K562 (cell line): ENCODE measurements around the gene GJC2. TPM values are rescaled to one million over a fixed set of nuclear protein-coding genes. Genes with fewer than 3 reads are reported as not detected.

Experiments
- ATAC-seq: fragments of 200-7000 bp; cut with Tn5 transposase; 3 replicates; pipeline ENCODE4 v1.9.1; 2020; ENCODE audit warnings: moderate library complexity
- Bru-seq: library from RNA; stranded (reverse); fragments of 400-500 nt; gene quantifications from one replicate; lab custom pipeline; 2021; lab: Mats Ljungman, UMichigan
- BruChase-seq, 2 experiments: library from RNA; stranded (reverse); fragments of 400-500 nt; gene quantifications; one replicate each; lab custom pipeline; 2021; lab: Mats Ljungman, UMichigan
- BruUV-seq: library from RNA; stranded (reverse); fragments of 400-500 nt; replicated peaks from 2 replicates; lab custom pipeline; 2021; lab: Mats Ljungman, UMichigan
- CTCF ChIA-PET: fragments of 300-600 bp; formaldehyde crosslinking; extraction: SDS; loops from one replicate; lab custom pipeline; 2021; ENCODE audit warnings: low intra/inter-chr PET ratio; lab: Yijun Ruan, JAX
- POLR2A ChIA-PET: fragments of 300-600, 350-650 bp; sonication (Branson Sonifier 250); formaldehyde crosslinking; extraction: SDS; loops from one replicate; lab custom pipeline; 2021; ENCODE audit warnings: antibody characterized with exemption, inconsistent platforms; lab: Yijun Ruan, JAX
- DNase-seq, 4 experiments: peaks; one replicate each; pipeline versions ENCODE4 v3.0.0 to v3.0.0-alpha.2; 2011 to 2018; ENCODE audit warnings: low spot score in 3 of 4, mixed read lengths in 3 of 4; ENCODE audit errors: extremely low read depth in 1 of 4
- FAIRE-seq: peaks from 2 replicates; lab custom pipeline; 2011; peaks lifted over from hg19 to GRCh38; lab: Jason Lieb, UNC
- H2AFZ ChIP-seq: 2 replicates; pipeline ENCODE4 v1.6.0; 2011; ENCODE audit warnings: low read depth, low read length, control low read depth, inconsistent platforms
- H3K27ac ChIP-seq: fragments of 200-600 bp; 3 replicates; pipeline ENCODE4 v1.8.0; 2011; ENCODE audit warnings: low read depth, mild to moderate bottlenecking, control low read depth, inconsistent platforms, low read length, moderate library complexity, mixed read lengths; ENCODE audit errors: extremely low read depth
- H3K27me3 ChIP-seq, 2 experiments: fragments of 300-600 bp in 1 of 2; 2 replicates in 1 of 2; 3 replicates in 1 of 2; pipeline versions ENCODE4 v1.6.0 to v1.8.0; 2011; ENCODE audit warnings: inconsistent platforms in 2 of 2, low read length in 2 of 2, mild to moderate bottlenecking in 1 of 2, mixed read lengths in 1 of 2, moderate library complexity in 1 of 2; ENCODE audit not compliant: control insufficient read depth in 2 of 2, insufficient read depth in 2 of 2
- H3K36me3 ChIP-seq: fragments of 300-600 bp; 3 replicates; pipeline ENCODE4 v1.8.0; 2011; ENCODE audit warnings: mild to moderate bottlenecking, low read length, inconsistent platforms; ENCODE audit not compliant: control insufficient read depth, insufficient read depth
- H3K4me1 ChIP-seq, 2 experiments: fragments of 200-600 bp in 1 of 2; replicated peaks in 1 of 2; 2 replicates in 1 of 2; 3 replicates in 1 of 2; pipeline versions ENCODE4 v1.5.1 to v1.8.0; 2011; ENCODE audit warnings: inconsistent platforms in 2 of 2, low read length in 2 of 2, mild to moderate bottlenecking in 1 of 2, mixed read lengths in 1 of 2, moderate library complexity in 1 of 2; ENCODE audit not compliant: control insufficient read depth in 2 of 2, insufficient read depth in 2 of 2
- H3K4me2 ChIP-seq: 2 replicates; pipeline ENCODE4 v1.6.1; 2011; ENCODE audit warnings: low read length, control low read depth, inconsistent platforms, mixed read lengths; ENCODE audit not compliant: insufficient read depth
- H3K4me3 ChIP-seq: fragments of 200-600 bp; sonication (generic), shearing (Covaris generic); 2 replicates; pipeline ENCODE4 v1.5.1; 2016; ENCODE audit warnings: control low read depth, inconsistent platforms
- H3K79me2 ChIP-seq: fragments of 200-600 bp; 3 replicates; pipeline ENCODE4 v1.8.0; 2011; ENCODE audit warnings: low read length, inconsistent platforms; ENCODE audit not compliant: control insufficient read depth, insufficient read depth
- H3K9ac ChIP-seq, 2 experiments: 2 replicates each; pipeline versions ENCODE4 v1.6.0 to v1.6.1; 2011; ENCODE audit warnings: low read depth in 2 of 2, low read length in 2 of 2, control low read depth in 1 of 2, inconsistent platforms in 1 of 2, mild to moderate bottlenecking in 1 of 2, mixed read lengths in 1 of 2; ENCODE audit not compliant: insufficient read depth in 1 of 2
- H3K9me1 ChIP-seq: one replicate; pipeline ENCODE4 v1.6.0; 2011; ENCODE audit warnings: inconsistent platforms, mild to moderate bottlenecking, low read length, moderate library complexity; ENCODE audit not compliant: control insufficient read depth, insufficient read depth
- H3K9me3 ChIP-seq: replicated peaks from 2 replicates; pipeline ENCODE4 v1.5.1; 2011; ENCODE audit warnings: low read depth, low read length, inconsistent platforms; ENCODE audit not compliant: control insufficient read depth, insufficient read depth
- H4K20me1 ChIP-seq: replicated peaks from 2 replicates; pipeline ENCODE4 v1.6.1; 2011; ENCODE audit warnings: low read length, inconsistent platforms, mixed read lengths; ENCODE audit not compliant: control insufficient read depth, insufficient read depth
- DPF2 ChIP-seq: fragments of 450-650 bp; IDR thresholded peaks from 2 replicates; pipeline ENCODE4 v1.6.1; 2016
- GABPA ChIP-seq: fragments of 200-800 bp; sonication (Bioruptor generic); conservative IDR thresholded peaks from 2 replicates; pipeline ENCODE4 v1.6.1; 2016; ENCODE audit warnings: low read depth, missing genetic modification characterization, missing compliant biosample characterization
- MAZ ChIP-seq, 2 experiments: fragments of 450-650 bp in 1 of 2; sonication (generic) in 1 of 2; formaldehyde crosslinking; IDR thresholded peaks in 1 of 2; conservative IDR thresholded peaks in 1 of 2; 2 replicates each; pipeline versions ENCODE4 v1.4.0 to v1.5.0; 2020; ENCODE audit warnings: mild to moderate bottlenecking in 1 of 2, missing genetic modification reagents in 1 of 2
- POLR2A ChIP-seq: fragments of 450-650 bp; conservative IDR thresholded peaks from 2 replicates; pipeline ENCODE4 v1.6.1; 2016
- RBBP5 ChIP-seq: fragments of 200-600 bp; sonication (generic); IDR thresholded peaks from 2 replicates; pipeline ENCODE4 v1.6.1; 2012; ENCODE audit warnings: borderline replicate concordance, mild to moderate bottlenecking, low read length, control low read depth, inconsistent platforms; ENCODE audit not compliant: insufficient read depth, poor library complexity, severe bottlenecking
- RBFOX2 ChIP-seq: fragments of 200-400 bp; formaldehyde crosslinking; IDR thresholded peaks from 2 replicates; pipeline ENCODE4 v1.6.1; 2017; ENCODE audit warnings: low read depth, mild to moderate bottlenecking, low read length, moderate library complexity
- SMAD4 ChIP-seq: fragments of 250-450 bp; sonication (Bioruptor Pico); conservative IDR thresholded peaks from 2 replicates; pipeline ENCODE4 v1.8.0; 2021; ENCODE audit warnings: inconsistent platforms, mild to moderate bottlenecking, moderate library complexity
- SUPT5H ChIP-seq: fragments of 450-650 bp; IDR thresholded peaks from 2 replicates; pipeline ENCODE4 v1.6.1; 2016
- ZBTB17 ChIP-seq: fragments of 450-650 bp; formaldehyde crosslinking; IDR thresholded peaks from 2 replicates; pipeline ENCODE4 v1.4.0; 2020; ENCODE audit warnings: mild to moderate bottlenecking
- WGBS: fragments of 100-300 bp; shearing (Covaris generic); methylation state at CpG from one replicate; pipeline ENCODE4 v1.1.6; 2016; ENCODE audit warnings: low coverage, mixed read lengths; ENCODE audit not compliant: insufficient coverage; ENCODE audit errors: missing lambda C conversion rate; 5-methylcytosine and 5-hydroxymethylcytosine counted together
- in situ Hi-C: fragments of 300-500 bp; cut with MboI; formaldehyde crosslinking; loops from 4 replicates; pipeline ENCODE4 v1.15.0; 2018; ENCODE audit warnings: inconsistent platforms, mixed read lengths
- intact Hi-C: fragments of 100-400 bp; cut with micrococcal nuclease; formaldehyde crosslinking; loops from 2 replicates; pipeline ENCODE4 v1.14.2; 2022
- long read RNA-seq, 3 experiments: library from polyadenylated mRNA in 2 of 3; library from RNA in 1 of 3; unstranded in 2 of 3; stranded (forward) in 1 of 3; transcript quantifications; one replicate each; pipeline ENCODE4 v2.0.0, GENCODE V29; 2019 to 2022
- polyA minus RNA-seq, 3 experiments: library from RNA; depleted of rRNA, polyadenylated mRNA; stranded (reverse); fragments of >200 nt; gene quantifications; 2 replicates each; pipeline ENCODE4 v1.2.3, GENCODE V29; 2011
- polyA plus RNA-seq, 8 experiments: library from polyadenylated mRNA; depleted of rRNA in 4 of 8; stranded (reverse) in 5 of 8; unstranded in 3 of 8; fragments of >200 nt; fragmentation: Nextera tagmentation in 2 of 8; fragmentation: Illumina TruSeq in 1 of 8; extraction: Ambion mirVana in 2 of 8; extraction: Trizol in 1 of 8; gene quantifications; 2 replicates each; pipeline versions ENCODE4 v1.2.1 to v1.2.3, GENCODE V29; 2011 to 2014; ENCODE audit warnings: inconsistent platforms in 1 of 8, missing spikeins in 1 of 8
- total RNA-seq, 7 experiments: library from RNA; depleted of rRNA in 6 of 7; stranded (reverse); fragments of >200 nt in 6 of 7; fragmentation: Illumina TruSeq in 2 of 7; extraction: Trizol in 2 of 7; gene quantifications; 2 replicates each; pipeline versions ENCODE4 v1.2.1 to v1.2.3, GENCODE V29; 2011 to 2021; ENCODE audit warnings: low replicate concordance in 1 of 7
- TF ChIP-seq, protein P1 (sequence below): conservative IDR thresholded peaks from 2 replicates; pipeline ENCODE4 v1.6.1; 2011; ENCODE audit warnings: low read depth, mild to moderate bottlenecking, low read length; ENCODE audit not compliant: control insufficient read depth
- TF ChIP-seq, protein P2 (sequence below), 2 experiments: IDR thresholded peaks; 2 replicates each; pipeline ENCODE4 v1.6.1; 2011; ENCODE audit warnings: borderline replicate concordance in 1 of 2, control low read depth in 1 of 2, low read depth in 1 of 2, low read length in 1 of 2, mild to moderate bottlenecking in 1 of 2, mixed read lengths in 1 of 2, moderate library complexity in 1 of 2; ENCODE audit not compliant: insufficient read depth in 1 of 2, insufficient read length in 1 of 2, poor library complexity in 1 of 2, severe bottlenecking in 1 of 2; ENCODE audit errors: extremely low read depth in 1 of 2

Gene GJC2
- 0.53 and 1.4 TPM in 2 replicates for total RNA-seq (2011; cell fraction: chromatin; rRNA removed; ENCODE audit: low replicate concordance)
- total RNA-seq (2011; cell fraction: nucleolus; rRNA removed) = 1.2 and 2.2 TPM in 2 replicates
- 0.59 and 0.69 TPM in 2 replicates for total RNA-seq (2011; cell fraction: nucleoplasm; rRNA removed)
- total RNA-seq (2014; rRNA removed) = 0.32 and 0.86 TPM in 2 replicates
- 0.11 and 0.16 TPM in 2 replicates for total RNA-seq (2014; rRNA removed; fragmentation: Illumina TruSeq; extraction: Trizol)
- total RNA-seq (2015; rRNA removed; fragmentation: Illumina TruSeq; extraction: Trizol) = 0.11 and 0.22 TPM in 2 replicates
- total RNA-seq (2021) = 0.62 and 0.69 TPM in 2 replicates
- 0.08 and 0.20 TPM in 2 replicates for polyA plus RNA-seq (2011; rRNA removed)
- polyA plus RNA-seq (2011; cell fraction: cytosol; rRNA removed) = 0.10 and 0.61 TPM in 2 replicates
- polyA plus RNA-seq (2011; cell fraction: nucleus; rRNA removed) = 0.29 and 1.1 TPM in 2 replicates
- polyA plus RNA-seq (2012) = 0.39 and 0.47 TPM in 2 replicates
- polyA plus RNA-seq (2014; fragmentation: Illumina TruSeq; extraction: Trizol) = 0.06 and 0.12 TPM in 2 replicates
- not detected for polyA plus RNA-seq (2014; fragmentation: Nextera tagmentation; extraction: Ambion mirVana)
- polyA plus RNA-seq (2014; rRNA removed) = 0.03 and 0.36 TPM in 2 replicates
- polyA minus RNA-seq (2011; rRNA and poly(A)+ RNA removed) = 0.09 and 0.18 TPM in 2 replicates
- polyA minus RNA-seq (2011; cell fraction: cytosol; rRNA and poly(A)+ RNA removed) = 0.57 TPM in 1 of 2 replicates, not detected in the other
- 0.40 and 0.44 TPM in 2 replicates for polyA minus RNA-seq (2011; cell fraction: nucleus; rRNA and poly(A)+ RNA removed)
- percentile 42 among the genes with signal in this experiment for Bru-seq, nascent RNA
- BruChase-seq, experiment 1, labeled RNA remaining after a 2-hour chase = percentile 41 among the genes with signal in this experiment
- BruChase-seq, experiment 2, labeled RNA remaining after a 6-hour chase = percentile 44 among the genes with signal in this experiment
- long read RNA-seq, experiment 1, partial matches to known transcripts = 0 of 2 reads
- long read RNA-seq, experiment 1, other reads (novel, unspliced or antisense) = 2 of 2 reads
- long read RNA-seq, experiment 2, partial matches to known transcripts = 1 of 1 reads
- long read RNA-seq, experiment 2, other reads (novel, unspliced or antisense) = 0 of 1 reads
- long read RNA-seq, experiment 3 = 0 reads

DNA sequence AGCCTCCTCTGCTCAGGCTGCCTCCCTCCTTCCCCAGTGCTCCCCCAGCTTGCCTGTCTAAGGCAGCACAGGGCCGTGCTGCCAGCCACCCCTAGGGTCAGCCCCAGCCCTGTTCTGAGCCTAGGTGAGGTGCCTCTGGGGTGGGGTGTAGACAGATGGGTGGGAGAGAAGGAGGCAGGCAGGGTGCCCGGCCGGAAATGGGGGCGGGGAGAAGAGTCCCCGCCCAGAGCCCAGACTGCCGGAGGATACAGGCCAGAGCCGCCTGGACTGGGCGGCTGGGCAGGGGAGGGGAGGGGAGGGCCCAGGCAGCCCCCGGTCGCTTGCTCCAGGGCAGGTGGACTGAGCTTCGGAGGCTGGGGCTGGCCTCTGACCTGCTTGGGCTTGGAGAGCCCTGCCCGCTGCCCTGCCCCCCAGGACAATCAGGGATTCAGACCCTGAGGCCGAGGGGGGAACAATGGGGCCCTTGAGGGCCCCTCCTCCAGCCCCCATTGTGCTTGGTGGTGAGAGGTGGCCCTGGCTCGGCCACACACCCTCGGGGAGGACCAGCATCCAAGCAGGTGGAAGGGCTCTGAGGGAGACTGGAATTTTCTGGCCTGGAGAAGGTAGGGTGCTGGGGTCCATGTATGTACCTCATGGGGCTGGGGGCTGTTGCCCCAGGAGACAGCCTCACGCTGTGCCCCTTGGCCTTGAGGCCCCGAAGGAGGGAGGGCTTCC is at the start of gene GJC2:
TSS of gene GJC2 (plus strand) at position 525 of the 714 bp plus-strand sequence. CDS start 7,829 bp downstream, outside the sequence.
- Histone ChIP-seq H3K4me1 (peaks cover 37 to 85% of the 10 kb centered on the region in 2 experiments), H3K4me3 (no peak within 1 kb of the TSS), H3K9me3 (no peaks in the 10 kb centered on the region), H3K9ac (peak within 1 kb of the TSS; percentile 31 to 91; a peak in 3 of 4 replicates), H3K27ac (peak within 1 kb of the TSS; percentile 62), H4K20me1 (peaks cover 29% of the 10 kb centered on the region), H3K79me2 (peaks cover 52% of the 10 kb centered on the region), H3K27me3 (no peaks in the 10 kb centered on the region), H3K36me3 (peaks cover 39% of the 10 kb centered on the region; the same call in 2 of the 3 replicates), H2AFZ (no peak within 1 kb of the TSS), H3K9me1 (peaks cover 12% of the 10 kb centered on the region), H3K4me2 (no peak within 1 kb of the TSS; the same call in 1 of the 2 replicates)
- 60% methylated on average over 5 of the region's 17 CpGs for WGBS
- in situ Hi-C loops = no loop called here
- ChIA-PET CTCF (no interaction called here), POLR2A (interaction anchor here (0.6 to 2.3 kb wide), 7 partner anchors 9 to 49 kb away, joined by 3 to 11 read pairs (median 6); partner anchors contain the start of gene GUK1)
- no TSS peak for BruUV-seq
- ATAC-seq = peak; percentile 77
- intact Hi-C loops = no loop called here
- DNase-seq = peak; percentile 79 to 83 (median 81)
- no peak for FAIRE-seq
- peak; percentile 50 to 56 for TF ChIP-seq MAZ (CRISPR knock-in tag; conservative IDR thresholded peaks at IDR 0.05 in 1 of 2, IDR thresholded peaks at IDR 0.05 in 1 of 2)
- peak; percentile 48; the same call in 1 of the 2 replicates for TF ChIP-seq POLR2A
- TF ChIP-seq, protein P1, sequence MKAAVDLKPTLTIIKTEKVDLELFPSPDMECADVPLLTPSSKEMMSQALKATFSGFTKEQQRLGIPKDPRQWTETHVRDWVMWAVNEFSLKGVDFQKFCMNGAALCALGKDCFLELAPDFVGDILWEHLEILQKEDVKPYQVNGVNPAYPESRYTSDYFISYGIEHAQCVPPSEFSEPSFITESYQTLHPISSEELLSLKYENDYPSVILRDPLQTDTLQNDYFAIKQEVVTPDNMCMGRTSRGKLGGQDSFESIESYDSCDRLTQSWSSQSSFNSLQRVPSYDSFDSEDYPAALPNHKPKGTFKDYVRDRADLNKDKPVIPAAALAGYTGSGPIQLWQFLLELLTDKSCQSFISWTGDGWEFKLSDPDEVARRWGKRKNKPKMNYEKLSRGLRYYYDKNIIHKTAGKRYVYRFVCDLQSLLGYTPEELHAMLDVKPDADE = peak; percentile 46; the same call in 1 of the 2 replicates
- TF ChIP-seq, protein P2, sequence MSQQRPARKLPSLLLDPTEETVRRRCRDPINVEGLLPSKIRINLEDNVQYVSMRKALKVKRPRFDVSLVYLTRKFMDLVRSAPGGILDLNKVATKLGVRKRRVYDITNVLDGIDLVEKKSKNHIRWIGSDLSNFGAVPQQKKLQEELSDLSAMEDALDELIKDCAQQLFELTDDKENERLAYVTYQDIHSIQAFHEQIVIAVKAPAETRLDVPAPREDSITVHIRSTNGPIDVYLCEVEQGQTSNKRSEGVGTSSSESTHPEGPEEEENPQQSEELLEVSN (IDR thresholded peaks at IDR 0.05; ENCODE audit: borderline replicate concordance in 1 of 2, extremely low read depth in 1 of 2, insufficient read depth in 1 of 2, insufficient read length in 1 of 2, low read depth in 1 of 2, low read length in 1 of 2, poor library complexity in 1 of 2, severe bottlenecking in 1 of 2) = peak in 1 of 2 experiments; percentile 53
- peak; percentile 41; the same call in 1 of the 2 replicates for TF ChIP-seq GABPA (tag)
- TF ChIP-seq RBBP5 = no peak
- peak; percentile 32; the same call in 1 of the 2 replicates for TF ChIP-seq SUPT5H
- TF ChIP-seq DPF2 = 0 out of 2 replicates have a peak, but pooled peaks have one; percentile 19
- peak; percentile 54 for TF ChIP-seq RBFOX2
- TF ChIP-seq SMAD4 (CRISPR knock-in tag) = peak; percentile 43; the same call in 1 of the 2 replicates
- no peak for TF ChIP-seq ZBTB17 (CRISPR knock-in tag)
